Stomach (tissue), 4 donors: ENCODE measurements around the gene LCA5L.

Experiments
- EP300 ChIP-seq: sonication (generic); formaldehyde crosslinking; IDR thresholded peaks from one replicate; pipeline ENCODE4 v1.6.1; 2017; ENCODE audit warnings: antibody characterized with exemption
- POLR2A ChIP-seq, 4 donors: fragments of 450-650 bp; IDR thresholded peaks; one replicate each; pipeline ENCODE4 v1.6.1; 2016; ENCODE audit warnings: antibody characterized with exemption in 4 of 4, control low read depth in 2 of 4, mild to moderate bottlenecking in 1 of 4, moderate library complexity in 1 of 4
- POLR2AphosphoS5 ChIP-seq, 3 donors: sonication (generic); formaldehyde crosslinking; IDR thresholded peaks; one replicate each; pipeline ENCODE4 v1.6.1; 2016; ENCODE audit warnings: antibody characterized with exemption in 3 of 3
- TF ChIP-seq, protein P1 (sequence below), 7 experiments: fragments of 450-650 bp in 4 of 7; fragments of 200-600 bp in 3 of 7; sonication (generic) in 3 of 7; IDR thresholded peaks; one replicate each; pipeline ENCODE4 v1.5.1; 2016 to 2019; ENCODE audit warnings: antibody characterized with exemption in 7 of 7, control low read depth in 2 of 7, mild to moderate bottlenecking in 1 of 7

DNA sequence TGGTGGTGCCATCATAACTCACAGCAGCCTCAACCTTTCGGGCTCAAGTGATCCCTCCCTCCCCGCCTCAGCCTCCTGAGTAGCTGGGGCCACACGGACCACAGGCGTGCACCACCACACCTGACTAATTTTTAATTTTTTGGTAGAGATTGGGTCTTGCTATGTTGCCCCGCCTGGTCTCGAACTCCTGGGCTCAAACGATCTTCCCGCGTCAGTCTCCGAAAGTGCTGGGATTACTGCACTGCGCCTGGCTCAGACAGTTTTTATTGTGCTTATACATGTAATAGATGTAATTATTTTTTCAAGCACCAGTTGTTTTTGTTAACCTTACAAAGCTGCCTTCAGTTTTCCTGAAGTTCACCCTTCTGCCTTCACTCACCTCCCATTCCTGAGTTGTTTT is 58.7 kb downstream of the LCA5L start:
- TF ChIP-seq POLR2A (IDR thresholded peaks at IDR 0.05) (no peak), EP300 (no peak), POLR2AphosphoS5 (IDR thresholded peaks at IDR 0.05) (no peak)
- TF ChIP-seq, protein P1, sequence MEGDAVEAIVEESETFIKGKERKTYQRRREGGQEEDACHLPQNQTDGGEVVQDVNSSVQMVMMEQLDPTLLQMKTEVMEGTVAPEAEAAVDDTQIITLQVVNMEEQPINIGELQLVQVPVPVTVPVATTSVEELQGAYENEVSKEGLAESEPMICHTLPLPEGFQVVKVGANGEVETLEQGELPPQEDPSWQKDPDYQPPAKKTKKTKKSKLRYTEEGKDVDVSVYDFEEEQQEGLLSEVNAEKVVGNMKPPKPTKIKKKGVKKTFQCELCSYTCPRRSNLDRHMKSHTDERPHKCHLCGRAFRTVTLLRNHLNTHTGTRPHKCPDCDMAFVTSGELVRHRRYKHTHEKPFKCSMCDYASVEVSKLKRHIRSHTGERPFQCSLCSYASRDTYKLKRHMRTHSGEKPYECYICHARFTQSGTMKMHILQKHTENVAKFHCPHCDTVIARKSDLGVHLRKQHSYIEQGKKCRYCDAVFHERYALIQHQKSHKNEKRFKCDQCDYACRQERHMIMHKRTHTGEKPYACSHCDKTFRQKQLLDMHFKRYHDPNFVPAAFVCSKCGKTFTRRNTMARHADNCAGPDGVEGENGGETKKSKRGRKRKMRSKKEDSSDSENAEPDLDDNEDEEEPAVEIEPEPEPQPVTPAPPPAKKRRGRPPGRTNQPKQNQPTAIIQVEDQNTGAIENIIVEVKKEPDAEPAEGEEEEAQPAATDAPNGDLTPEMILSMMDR (IDR thresholded peaks at IDR 0.05): no peak
